ENCODE data around the gene CAMTA1.

The CAMTA1 gene

GRCh38 chr1:7557301-7557891 is 772.1 kb downstream of the CAMTA1 start:
- DNase-seq, result no peak

- no peak for DNase-seq
These were observed 772.8 kb downstream of the CAMTA1 start for GRCh38 chr1:7558041-7558461.

GRCh38 chr1:7558481-7558880 is 773.2 kb downstream of the CAMTA1 start:
- no peak for DNase-seq

GRCh38 chr1:7558921-7559869 is 773.9 kb downstream of the CAMTA1 start:
- DNase-seq, result no peak

- DNase-seq, result no peak
These were observed 774.9 kb downstream of the CAMTA1 start for GRCh38 chr1:7560128-7560527.

- DNase-seq, result no peak
These were observed 775.4 kb downstream of the CAMTA1 start for GRCh38 chr1:7560601-7561181.

GRCh38 chr1:7561331-7561921 is 776.2 kb downstream of the CAMTA1 start:
- DNase-seq, result no peak

- DNase-seq, result no peak
These were observed 776.9 kb downstream of the CAMTA1 start for GRCh38 chr1:7561936-7562728.

- DNase-seq, result no peak
These were observed 777.7 kb downstream of the CAMTA1 start for GRCh38 chr1:7562729-7563605.

GRCh38 chr1:7564137-7564536 is 778.9 kb downstream of the CAMTA1 start:
- DNase-seq, result no peak

GRCh38 chr1:7565099-7565750 is 780.0 kb downstream of the CAMTA1 start:
- no peak for DNase-seq

- no peak for DNase-seq
These were observed 781.4 kb downstream of the CAMTA1 start for GRCh38 chr1:7566417-7567375.

- DNase-seq, result no peak
These were observed 782.1 kb downstream of the CAMTA1 start for GRCh38 chr1:7567376-7567775.

- DNase-seq, result no peak
These were observed 782.8 kb downstream of the CAMTA1 start for GRCh38 chr1:7568053-7568452.

- DNase-seq, result no peak
These were observed 783.8 kb downstream of the CAMTA1 start for GRCh38 chr1:7568901-7569524.

GRCh38 chr1:7570311-7570710 is 785.1 kb downstream of the CAMTA1 start:
- DNase-seq, result no peak

- no peak for DNase-seq
These were observed 787.4 kb downstream of the CAMTA1 start for GRCh38 chr1:7572654-7573152.

GRCh38 chr1:7573481-7573880 is 788.2 kb downstream of the CAMTA1 start:
- DNase-seq, result no peak
